A549 (cell line): ENCODE data around the gene DNAJB6. TPM values are rescaled to one million over a fixed set of nuclear protein-coding genes. Genes with fewer than 3 reads are reported as not detected.

Source experiments
- ATAC-seq, 2 experiments: fragments of 200-7000 bp in 1 of 2; fragments of >200 bp in 1 of 2; cut with Nextera tagmentation in 1 of 2; cut with Tn5 transposase in 1 of 2; 3 replicates each; pipeline versions ENCODE4 v1.8.0 to v1.9.1; 2018 to 2020; ENCODE audit warnings: mild to moderate bottlenecking in 1 of 2, moderate library complexity in 1 of 2
- CTCF ChIA-PET: fragments of 300-600 bp; sonication (Branson Sonifier 250); formaldehyde crosslinking; extraction: SDS; loops from one replicate; lab custom pipeline; 2021; ENCODE audit warnings: antibody characterized with exemption, inconsistent platforms; lab: Yijun Ruan, JAX
- POLR2A ChIA-PET: fragments of 350-600 bp; formaldehyde crosslinking; extraction: SDS; loops from one replicate; lab custom pipeline; 2021; ENCODE audit warnings: antibody characterized with exemption, inconsistent platforms; lab: Yijun Ruan, JAX
- DNase-seq, 2 experiments: peaks; one replicate each; pipeline versions ENCODE4 v3.0.0 to v3.0.0-alpha.2; 2011 to 2016; ENCODE audit warnings: low read depth in 1 of 2, low spot score in 1 of 2
- FAIRE-seq: peaks from 2 replicates; lab custom pipeline; 2011; peaks lifted over from hg19 to GRCh38; lab: Jason Lieb, UNC
- H3K27ac ChIP-seq, 2 experiments: fragments of >200 bp; sonication (Bioruptor Twin); formaldehyde crosslinking; 3 replicates each; pipeline ENCODE4 v1.5.1; 2016 to 2017
- H3K4me1 ChIP-seq: fragments of >200 bp; sonication (Bioruptor Twin); formaldehyde crosslinking; 3 replicates; pipeline ENCODE4 v1.6.1; 2016
- H3K4me2 ChIP-seq: fragments of >200 bp; sonication (Bioruptor Twin); formaldehyde crosslinking; 3 replicates; pipeline ENCODE4 v1.6.1; 2016
- H3K4me3 ChIP-seq: fragments of >200 bp; sonication (Bioruptor Twin); formaldehyde crosslinking; 3 replicates; pipeline ENCODE4 v1.5.1; 2016
- H3K9me3 ChIP-seq: fragments of >200 bp; sonication (Bioruptor Twin); formaldehyde crosslinking; 3 replicates; pipeline ENCODE4 v1.6.1; 2016
- CBX8 ChIP-seq: fragments of 200-600 bp; sonication (generic); IDR thresholded peaks from 2 replicates; pipeline ENCODE4 v1.6.1; 2016
- E2F6 ChIP-seq: IDR thresholded peaks from 2 replicates; pipeline ENCODE4 v1.6.1; 2012; ENCODE audit warnings: low read depth, borderline replicate concordance
- ESRRA ChIP-seq: fragments of 150-350 bp; IDR thresholded peaks from 2 replicates; pipeline ENCODE4 v1.6.1; 2014; ENCODE audit warnings: mild to moderate bottlenecking, low read length, borderline replicate concordance
- FOSB ChIP-seq: fragments of 250-450 bp; sonication (Bioruptor Pico); IDR thresholded peaks from 2 replicates; pipeline ENCODE4 v1.5.0; 2020; ENCODE audit warnings: mild to moderate bottlenecking, moderate library complexity
- FOSL2 ChIP-seq, 2 experiments: fragments of 450-650 bp in 1 of 2; fragments of >200 bp in 1 of 2; sonication (Bioruptor Twin) in 1 of 2; formaldehyde crosslinking; IDR thresholded peaks; 2 replicates each; pipeline versions ENCODE4 v1.5.0 to v1.6.1; 2016 to 2020; ENCODE audit warnings: mild to moderate bottlenecking in 1 of 2, moderate library complexity in 1 of 2
- JUN ChIP-seq, 2 experiments: fragments of >200 bp; sonication (Bioruptor Twin); formaldehyde crosslinking; IDR thresholded peaks; 2 replicates in 1 of 2; 3 replicates in 1 of 2; pipeline ENCODE4 v1.6.1; 2016 to 2017
- JUNB ChIP-seq: fragments of >200 bp; sonication (Bioruptor Twin); formaldehyde crosslinking; IDR thresholded peaks from 2 replicates; pipeline ENCODE4 v1.6.1; 2016
- MAZ ChIP-seq: fragments of 150-350 bp; IDR thresholded peaks from 2 replicates; pipeline ENCODE4 v1.6.1; 2014; ENCODE audit warnings: antibody characterized with exemption, low read depth, low read length, borderline replicate concordance
- MYC ChIP-seq: IDR thresholded peaks from 2 replicates; pipeline ENCODE4 v1.6.1; 2012; ENCODE audit warnings: mild to moderate bottlenecking, inconsistent platforms, low read length, improper control_type of control experiment, borderline replicate concordance
- NPAS2 ChIP-seq: fragments of 250-450 bp; sonication (Bioruptor Pico); IDR thresholded peaks from 2 replicates; pipeline ENCODE4 v1.8.0; 2022; ENCODE audit warnings: mild to moderate bottlenecking, moderate library complexity, borderline replicate concordance
- PHF8 ChIP-seq: fragments of 200-600 bp; sonication (generic); IDR thresholded peaks from 2 replicates; pipeline ENCODE4 v1.6.1; 2016; ENCODE audit warnings: low read depth, mild to moderate bottlenecking, antibody characterized with exemption, moderate library complexity, borderline replicate concordance
- RCOR1 ChIP-seq: fragments of 150-350 bp; IDR thresholded peaks from 2 replicates; pipeline ENCODE4 v1.6.1; 2014; ENCODE audit warnings: antibody characterized with exemption, low read length, low read depth
- RNF2 ChIP-seq: fragments of 200-600 bp; sonication (generic); IDR thresholded peaks from 2 replicates; pipeline ENCODE4 v1.6.1; 2016; ENCODE audit warnings: low read depth, mild to moderate bottlenecking, antibody characterized with exemption, moderate library complexity, borderline replicate concordance
- SMC3 ChIP-seq: fragments of >200 bp; sonication (Bioruptor Twin); formaldehyde crosslinking; IDR thresholded peaks from 3 replicates; pipeline ENCODE4 v1.6.1; 2018; ENCODE audit warnings: inconsistent platforms
- USF2 ChIP-seq: fragments of 450-650 bp; IDR thresholded peaks from 2 replicates; pipeline ENCODE4 v1.6.1; 2014; ENCODE audit warnings: antibody characterized with exemption
- ZFP36 ChIP-seq: fragments of 450-650 bp; IDR thresholded peaks from 2 replicates; pipeline ENCODE4 v1.6.1; 2014; ENCODE audit warnings: borderline replicate concordance; ENCODE audit not compliant: partially characterized antibody
- ZNF302 ChIP-seq: fragments of 250-450 bp; sonication (Bioruptor Pico); IDR thresholded peaks from 2 replicates; pipeline ENCODE4 v1.9.0; 2021; ENCODE audit warnings: inconsistent platforms, mild to moderate bottlenecking, moderate library complexity
- ZSCAN20 ChIP-seq: fragments of 250-450 bp; sonication (Bioruptor Pico); IDR thresholded peaks from 2 replicates; pipeline ENCODE4 v1.8.0; 2022; ENCODE audit warnings: mild to moderate bottlenecking, moderate library complexity
- WGBS: methylation state at CpG from one replicate; pipeline ENCODE4 v1.1.6; 2017; ENCODE audit errors: missing lambda C conversion rate; 5-methylcytosine and 5-hydroxymethylcytosine counted together
- polyA plus RNA-seq, 4 experiments: library from polyadenylated mRNA; depleted of rRNA in 3 of 4; stranded (reverse); fragments of >200 nt; fragmentation: RNase III in 1 of 4; extraction: RNeasy Plus Mini Kit Qiagen cat#74134 plus additional on column Dnase treatment in 1 of 4; gene quantifications; 2 replicates in 3 of 4; 3 replicates in 1 of 4; pipeline ENCODE4 v1.2.3, GENCODE V29; 2011 to 2017
- TF ChIP-seq, protein P1 (sequence below): fragments of 250-450 bp; sonication (Bioruptor Pico); IDR thresholded peaks from 2 replicates; pipeline ENCODE4 v1.5.0; 2020; ENCODE audit warnings: low read depth, mild to moderate bottlenecking, moderate library complexity
- TF ChIP-seq, protein P2 (sequence below): fragments of >200 bp; sonication (Bioruptor Twin); formaldehyde crosslinking; IDR thresholded peaks from 2 replicates; pipeline ENCODE4 v1.6.1; 2016
- TF ChIP-seq, protein P3 (sequence below): fragments of >200 bp; sonication (Bioruptor Twin); formaldehyde crosslinking; IDR thresholded peaks from 3 replicates; pipeline ENCODE4 v1.5.1; 2016

DNAJB6 gene
- polyA plus RNA-seq, 2 of the 4 experiments (the other 2 are of a cell fraction), result 117 to 136 TPM

- Histone ChIP-seq H3K4me3 (no peak overlapping the region), H3K9me3 (no peaks in the 10 kb centered on the region), H3K27ac (no peak overlapping the region)
- FAIRE-seq, result no peak
- POLR2A ChIA-PET, result no interaction called here
- DNase-seq, result no peak
- WGBS, result 84% methylated on average over 11 of the region's 11 CpGs
- no peak for ATAC-seq
- TF ChIP-seq FOSL2 (IDR thresholded peaks at IDR 0.05) (no peak), FOSL2 (CRISPR knock-in tag; IDR thresholded peaks at IDR 0.05) (no peak), FOSB (no peak), RCOR1 (no peak), JUNB (no peak), MAZ (no peak), SMC3 (no peak), PHF8 (no peak), E2F6 (no peak), NPAS2 (CRISPR knock-in tag) (no peak), ZFP36 (no peak), USF2 (no peak), RNF2 (no peak), MYC (no peak), ZNF302 (CRISPR knock-in tag) (no peak)
- TF ChIP-seq, protein P1, sequence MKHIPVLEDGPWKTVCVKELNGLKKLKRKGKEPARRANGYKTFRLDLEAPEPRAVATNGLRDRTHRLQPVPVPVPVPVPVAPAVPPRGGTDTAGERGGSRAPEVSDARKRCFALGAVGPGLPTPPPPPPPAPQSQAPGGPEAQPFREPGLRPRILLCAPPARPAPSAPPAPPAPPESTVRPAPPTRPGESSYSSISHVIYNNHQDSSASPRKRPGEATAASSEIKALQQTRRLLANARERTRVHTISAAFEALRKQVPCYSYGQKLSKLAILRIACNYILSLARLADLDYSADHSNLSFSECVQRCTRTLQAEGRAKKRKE (CRISPR knock-in tag), result no peak
- TF ChIP-seq, protein P2, sequence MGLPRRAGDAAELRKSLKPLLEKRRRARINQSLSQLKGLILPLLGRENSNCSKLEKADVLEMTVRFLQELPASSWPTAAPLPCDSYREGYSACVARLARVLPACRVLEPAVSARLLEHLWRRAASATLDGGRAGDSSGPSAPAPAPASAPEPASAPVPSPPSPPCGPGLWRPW, result no peak
- TF ChIP-seq, protein P3, sequence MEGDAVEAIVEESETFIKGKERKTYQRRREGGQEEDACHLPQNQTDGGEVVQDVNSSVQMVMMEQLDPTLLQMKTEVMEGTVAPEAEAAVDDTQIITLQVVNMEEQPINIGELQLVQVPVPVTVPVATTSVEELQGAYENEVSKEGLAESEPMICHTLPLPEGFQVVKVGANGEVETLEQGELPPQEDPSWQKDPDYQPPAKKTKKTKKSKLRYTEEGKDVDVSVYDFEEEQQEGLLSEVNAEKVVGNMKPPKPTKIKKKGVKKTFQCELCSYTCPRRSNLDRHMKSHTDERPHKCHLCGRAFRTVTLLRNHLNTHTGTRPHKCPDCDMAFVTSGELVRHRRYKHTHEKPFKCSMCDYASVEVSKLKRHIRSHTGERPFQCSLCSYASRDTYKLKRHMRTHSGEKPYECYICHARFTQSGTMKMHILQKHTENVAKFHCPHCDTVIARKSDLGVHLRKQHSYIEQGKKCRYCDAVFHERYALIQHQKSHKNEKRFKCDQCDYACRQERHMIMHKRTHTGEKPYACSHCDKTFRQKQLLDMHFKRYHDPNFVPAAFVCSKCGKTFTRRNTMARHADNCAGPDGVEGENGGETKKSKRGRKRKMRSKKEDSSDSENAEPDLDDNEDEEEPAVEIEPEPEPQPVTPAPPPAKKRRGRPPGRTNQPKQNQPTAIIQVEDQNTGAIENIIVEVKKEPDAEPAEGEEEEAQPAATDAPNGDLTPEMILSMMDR, result no peak
- TF ChIP-seq, all 56 proteins: peak for 0
- H3K4me1 ChIP-seq, result no peaks in the 10 kb centered on the region
- CTCF ChIA-PET, result interaction anchor here (0.7 kb wide), 1 partner anchor 26 kb away, joined by 4 read pairs; no protein-coding TSS in a partner anchor
- H3K4me2 ChIP-seq, result no peak overlapping the region
These were observed 123.9 kb downstream of the DNAJB6 start for GRCh38 chr7:157460721-157461120.

DNA sequence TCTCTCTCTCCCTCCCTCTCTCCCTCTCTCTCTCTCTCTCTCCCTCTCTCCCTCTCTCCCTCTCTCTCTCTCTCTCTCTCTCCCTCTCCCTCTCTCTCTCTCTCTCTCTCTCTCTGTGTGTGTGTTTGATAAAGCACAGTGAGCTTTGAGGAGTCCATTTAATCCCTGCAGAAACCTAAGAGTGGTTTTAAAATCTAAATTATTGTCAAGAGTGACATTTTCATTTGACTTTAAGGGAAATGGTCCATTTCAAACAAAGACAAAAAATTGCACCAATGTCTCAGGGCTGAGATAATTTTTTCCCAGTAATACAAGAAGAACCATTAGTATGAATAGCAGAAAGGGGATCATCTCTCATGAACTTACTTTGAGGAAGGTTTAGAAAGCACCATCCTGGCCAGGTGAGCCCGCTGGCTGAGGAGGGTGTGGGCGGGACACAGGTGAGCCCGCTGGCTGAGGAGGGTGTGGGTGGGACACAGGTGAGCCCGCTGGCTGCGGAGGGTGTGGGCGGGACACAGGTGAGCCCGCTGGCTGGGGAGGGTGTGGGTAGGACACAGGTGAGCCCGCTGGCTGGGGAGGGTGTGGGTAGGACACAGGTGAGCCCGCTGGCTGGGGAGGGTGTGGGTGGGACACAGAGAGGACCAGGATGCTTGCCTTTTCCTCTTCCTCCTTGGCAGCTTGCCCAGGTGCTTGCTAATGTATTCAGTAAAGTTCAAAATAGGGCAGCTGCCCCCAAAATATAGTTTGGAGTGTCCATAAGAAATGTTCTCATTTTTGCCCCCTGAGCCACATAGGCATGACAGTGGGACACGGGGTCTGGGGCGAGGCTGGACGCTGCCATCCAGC lies 125.0 kb downstream of the DNAJB6 start:
- ATAC-seq, result no peak
- Histone ChIP-seq H3K4me1 (no peaks in the 10 kb centered on the region), H3K4me2 (no peak overlapping the region), H3K9me3 (no peaks in the 10 kb centered on the region), H3K4me3 (no peak overlapping the region), H3K27ac (no peak overlapping the region)
- WGBS, result 18% methylated on average over 6 of the region's 12 CpGs
- no peak for DNase-seq
- POLR2A ChIA-PET, result no interaction called here
- CTCF ChIA-PET, result no interaction called here
- FAIRE-seq, result no peak
- TF ChIP-seq NPAS2 (CRISPR knock-in tag) (no peak), ZSCAN20 (CRISPR knock-in tag) (no peak), JUNB (no peak), ESRRA (no peak), JUN (IDR thresholded peaks at IDR 0.05) (no peak), PHF8 (no peak), CBX8 (no peak), E2F6 (no peak), RNF2 (no peak)
- TF ChIP-seq, protein P3, result no peak
- TF ChIP-seq, protein P1 (CRISPR knock-in tag), result no peak
